ENCODE data around the gene JMJD7. TPM values are rescaled to one million over a fixed set of nuclear protein-coding genes. Genes with fewer than 3 reads are reported as not detected.

The JMJD7 gene
- total RNA-seq, 2 donors from 2014 or later = 7.8 to 11.8 TPM

GRCh38 chr15:41848631-41849030, 20.7 kb downstream of the JMJD7 start:
- TF ChIP-seq, protein P1, sequence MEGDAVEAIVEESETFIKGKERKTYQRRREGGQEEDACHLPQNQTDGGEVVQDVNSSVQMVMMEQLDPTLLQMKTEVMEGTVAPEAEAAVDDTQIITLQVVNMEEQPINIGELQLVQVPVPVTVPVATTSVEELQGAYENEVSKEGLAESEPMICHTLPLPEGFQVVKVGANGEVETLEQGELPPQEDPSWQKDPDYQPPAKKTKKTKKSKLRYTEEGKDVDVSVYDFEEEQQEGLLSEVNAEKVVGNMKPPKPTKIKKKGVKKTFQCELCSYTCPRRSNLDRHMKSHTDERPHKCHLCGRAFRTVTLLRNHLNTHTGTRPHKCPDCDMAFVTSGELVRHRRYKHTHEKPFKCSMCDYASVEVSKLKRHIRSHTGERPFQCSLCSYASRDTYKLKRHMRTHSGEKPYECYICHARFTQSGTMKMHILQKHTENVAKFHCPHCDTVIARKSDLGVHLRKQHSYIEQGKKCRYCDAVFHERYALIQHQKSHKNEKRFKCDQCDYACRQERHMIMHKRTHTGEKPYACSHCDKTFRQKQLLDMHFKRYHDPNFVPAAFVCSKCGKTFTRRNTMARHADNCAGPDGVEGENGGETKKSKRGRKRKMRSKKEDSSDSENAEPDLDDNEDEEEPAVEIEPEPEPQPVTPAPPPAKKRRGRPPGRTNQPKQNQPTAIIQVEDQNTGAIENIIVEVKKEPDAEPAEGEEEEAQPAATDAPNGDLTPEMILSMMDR (IDR thresholded peaks at IDR 0.05) = no peak
- Histone ChIP-seq H3K36me3 (peaks cover 7% of the 10 kb centered on the region), H3K4me3 (no peak overlapping the region), H3K27ac (no peak overlapping the region), H3K9ac (ENCODE audit: low read depth in 2 of 2, low read length in 2 of 2) (no peak overlapping the region), H3K4me1 (no peaks in the 10 kb centered on the region), H3K27me3 (no peaks in the 10 kb centered on the region), H3K9me3 (no peaks in the 10 kb centered on the region)
- no peak for DNase-seq
- intact Hi-C loops (cut with DNase I) = no loop called here

GRCh38 chr15:41849204-41849603, 21.3 kb downstream of the JMJD7 start:
- TF ChIP-seq, protein P1 (IDR thresholded peaks at IDR 0.05) = no peak

DNA sequence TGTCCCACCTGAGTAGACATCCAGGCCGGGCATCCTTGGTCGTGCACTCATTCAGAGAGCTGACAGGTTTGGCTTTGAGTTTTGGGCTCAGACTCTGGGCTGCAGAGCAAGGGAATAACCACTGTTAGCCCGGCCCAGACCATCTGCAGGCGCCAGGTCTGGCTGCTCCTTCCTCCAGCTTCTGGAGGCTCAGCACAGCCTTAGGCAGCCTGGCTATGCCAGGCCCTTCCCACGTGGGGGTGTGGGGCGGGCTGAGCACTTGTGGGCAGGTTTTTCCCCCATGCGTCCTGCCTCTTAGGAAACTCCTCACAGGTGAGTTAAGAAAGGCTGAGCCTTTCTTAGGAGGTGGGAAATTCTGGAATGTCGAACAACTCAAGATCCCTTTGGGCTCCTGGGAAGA, 22.0 kb downstream of the JMJD7 start:
- no peaks in the 10 kb centered on the region for H3K4me1 ChIP-seq

More at GRCh38 chr15:41849204-41849603, 21.3 kb downstream of the JMJD7 start:
- no peak for DNase-seq
- Histone ChIP-seq H3K27me3 (no peaks in the 10 kb centered on the region), H3K27ac (no peak overlapping the region), H3K4me1 (no peaks in the 10 kb centered on the region), H3K4me3 (no peak overlapping the region), H3K9ac (ENCODE audit: low read depth in 2 of 2, low read length in 2 of 2) (no peak overlapping the region), H3K9me3 (no peaks in the 10 kb centered on the region), H3K36me3 (peaks cover 7% of the 10 kb centered on the region)
- intact Hi-C loops (cut with DNase I) = no loop called here

DNA sequence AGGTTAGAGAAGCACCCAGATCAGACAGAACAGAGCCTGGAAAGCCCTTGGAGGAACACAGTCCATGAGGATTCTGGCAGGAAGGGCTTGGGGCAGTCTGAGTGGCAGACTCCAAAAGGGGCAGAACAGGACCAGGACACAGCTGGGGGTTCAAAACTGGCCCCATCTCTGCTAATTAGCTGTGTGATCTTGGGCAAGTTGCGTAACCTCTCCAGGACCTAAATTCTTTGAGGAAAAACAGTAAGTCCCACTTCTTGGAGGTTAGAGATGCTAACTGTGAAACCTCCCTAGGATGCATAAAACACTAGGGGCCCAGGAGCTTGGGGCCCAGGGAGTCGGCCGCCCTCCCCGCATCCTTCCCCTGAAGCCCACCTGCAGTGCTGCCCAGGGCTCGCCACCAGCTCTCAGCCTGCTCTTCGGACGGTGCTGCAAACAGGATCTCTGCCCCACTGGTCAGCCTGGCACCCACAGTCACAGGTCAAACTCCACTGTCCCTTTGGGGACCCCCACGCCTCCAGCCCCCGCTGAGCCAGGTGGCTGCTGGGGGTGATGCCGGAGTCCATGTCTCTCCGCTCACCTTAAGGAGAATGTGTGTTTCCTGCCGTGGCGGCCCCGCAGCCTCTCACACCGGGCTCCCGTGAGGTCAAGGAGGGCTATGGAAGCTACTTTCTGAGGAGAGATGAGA, 22.7 kb downstream of the JMJD7 start:
- H3K27ac ChIP-seq = no peak overlapping the region
- no peak for DNase-seq
- H3K9ac ChIP-seq (ENCODE audit: low read depth in 2 of 2, low read length in 2 of 2) = no peak overlapping the region
- no peaks in the 10 kb centered on the region for H3K27me3 ChIP-seq
- H3K36me3 ChIP-seq = peaks cover 7% of the 10 kb centered on the region
- TF ChIP-seq, protein P1 (IDR thresholded peaks at IDR 0.05) = no peak
- H3K9me3 ChIP-seq = no peaks in the 10 kb centered on the region
- no peak overlapping the region for H3K4me3 ChIP-seq
- intact Hi-C loops (cut with DNase I) = no loop called here
- no peaks in the 10 kb centered on the region for H3K4me1 ChIP-seq

More for the DNA sequence above, 22.0 kb downstream of the JMJD7 start:
- TF ChIP-seq, protein P1 (IDR thresholded peaks at IDR 0.05) = no peak
- H3K27me3 ChIP-seq = no peaks in the 10 kb centered on the region
- peaks cover 7% of the 10 kb centered on the region for H3K36me3 ChIP-seq
- intact Hi-C loops (cut with DNase I) = no loop called here
- H3K4me3 ChIP-seq = no peak overlapping the region
- H3K9me3 ChIP-seq = no peaks in the 10 kb centered on the region
- no peak for DNase-seq
- H3K27ac ChIP-seq = no peak overlapping the region
- H3K9ac ChIP-seq (ENCODE audit: low read depth in 2 of 2, low read length in 2 of 2) = no peak overlapping the region

- Histone ChIP-seq H3K4me3 (no peak overlapping the region), H3K9ac (ENCODE audit: low read depth in 2 of 2, low read length in 2 of 2) (no peak overlapping the region), H3K36me3 (peaks cover 7% of the 10 kb centered on the region), H3K27ac (no peak overlapping the region), H3K27me3 (no peaks in the 10 kb centered on the region), H3K9me3 (no peaks in the 10 kb centered on the region), H3K4me1 (no peaks in the 10 kb centered on the region)
- no peak for DNase-seq
- intact Hi-C loops (cut with DNase I) = no loop called here
- TF ChIP-seq, protein P1 (IDR thresholded peaks at IDR 0.05) = no peak
Measured at GRCh38 chr15:41851167-41851523, 23.3 kb downstream of the JMJD7 start.
